GM12864 (cell line): ENCODE results near the gene CPSF2.
A peak's percentile ranks its signal among the peaks of the same experiment; 100 is the strongest.

Experiments
- DNase-seq: peaks from one replicate; pipeline ENCODE4 v3.0.0-alpha.2; 2011; ENCODE audit warnings: low read depth
- H3K4me3 ChIP-seq: 2 replicates; pipeline ENCODE4 v1.5.1; 2011; ENCODE audit warnings: mild to moderate bottlenecking, low read depth, low read length, control low read depth
- TF ChIP-seq, protein P1 (sequence below): IDR thresholded peaks from 2 replicates; pipeline ENCODE4 v1.5.1; 2011; ENCODE audit warnings: low read depth, mild to moderate bottlenecking, moderate library complexity, low read length, control low read depth, inconsistent platforms; ENCODE audit errors: missing control alignments

CPSF2 gene

DNA sequence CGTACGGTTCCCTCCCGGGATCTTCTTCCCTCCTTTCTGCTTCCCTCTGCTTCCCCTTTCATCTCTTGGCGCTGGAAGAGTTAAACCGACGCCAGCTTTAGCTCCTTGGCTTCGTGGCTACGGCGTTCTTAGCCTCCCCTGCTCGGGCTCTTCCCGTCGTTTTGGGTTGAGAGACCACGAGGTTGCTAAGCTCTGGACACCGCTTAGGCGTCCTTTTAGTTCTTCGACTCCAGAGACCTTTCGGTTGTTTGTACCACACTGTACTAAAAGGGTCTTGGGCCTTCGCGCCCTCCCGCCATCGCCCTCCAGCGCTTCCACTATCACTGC, 545 bp downstream of the CPSF2 start:
- no peak for DNase-seq
- TF ChIP-seq, protein P1, sequence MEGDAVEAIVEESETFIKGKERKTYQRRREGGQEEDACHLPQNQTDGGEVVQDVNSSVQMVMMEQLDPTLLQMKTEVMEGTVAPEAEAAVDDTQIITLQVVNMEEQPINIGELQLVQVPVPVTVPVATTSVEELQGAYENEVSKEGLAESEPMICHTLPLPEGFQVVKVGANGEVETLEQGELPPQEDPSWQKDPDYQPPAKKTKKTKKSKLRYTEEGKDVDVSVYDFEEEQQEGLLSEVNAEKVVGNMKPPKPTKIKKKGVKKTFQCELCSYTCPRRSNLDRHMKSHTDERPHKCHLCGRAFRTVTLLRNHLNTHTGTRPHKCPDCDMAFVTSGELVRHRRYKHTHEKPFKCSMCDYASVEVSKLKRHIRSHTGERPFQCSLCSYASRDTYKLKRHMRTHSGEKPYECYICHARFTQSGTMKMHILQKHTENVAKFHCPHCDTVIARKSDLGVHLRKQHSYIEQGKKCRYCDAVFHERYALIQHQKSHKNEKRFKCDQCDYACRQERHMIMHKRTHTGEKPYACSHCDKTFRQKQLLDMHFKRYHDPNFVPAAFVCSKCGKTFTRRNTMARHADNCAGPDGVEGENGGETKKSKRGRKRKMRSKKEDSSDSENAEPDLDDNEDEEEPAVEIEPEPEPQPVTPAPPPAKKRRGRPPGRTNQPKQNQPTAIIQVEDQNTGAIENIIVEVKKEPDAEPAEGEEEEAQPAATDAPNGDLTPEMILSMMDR: no peak
- H3K4me3 ChIP-seq: peak overlapping the region; percentile 95

GRCh38 chr14:92122761-92123160, 992 bp downstream of the CPSF2 start:
- H3K4me3 ChIP-seq: peak overlapping the region; percentile 95
- DNase-seq: no peak
- TF ChIP-seq, protein P1: no peak

- DNase-seq: no peak
- TF ChIP-seq, protein P1: no peak
- no peak overlapping the region for H3K4me3 ChIP-seq
Measured at GRCh38 chr14:92134456-92134855, 12.7 kb downstream of the CPSF2 start.

DNA sequence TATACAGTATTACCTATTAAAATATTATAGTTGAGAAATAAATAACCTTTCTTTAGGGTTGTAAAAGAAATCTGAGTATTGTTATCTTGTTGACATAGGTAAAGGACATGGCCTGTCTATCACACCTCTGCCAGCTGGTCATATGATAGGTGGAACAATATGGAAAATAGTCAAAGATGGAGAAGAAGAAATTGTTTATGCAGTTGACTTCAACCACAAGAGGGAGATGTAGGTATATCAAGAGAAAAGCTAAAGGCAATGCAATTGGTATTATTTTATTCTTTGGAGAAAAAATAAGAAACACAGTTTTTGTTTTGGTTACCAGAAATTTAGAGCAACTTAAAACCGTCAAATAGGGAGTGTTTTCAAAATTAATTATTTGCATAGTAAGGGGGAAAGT, 13.5 kb downstream of the CPSF2 start:
- DNase-seq: no peak
- no peak overlapping the region for H3K4me3 ChIP-seq
- TF ChIP-seq, protein P1: peak; percentile 25

DNA sequence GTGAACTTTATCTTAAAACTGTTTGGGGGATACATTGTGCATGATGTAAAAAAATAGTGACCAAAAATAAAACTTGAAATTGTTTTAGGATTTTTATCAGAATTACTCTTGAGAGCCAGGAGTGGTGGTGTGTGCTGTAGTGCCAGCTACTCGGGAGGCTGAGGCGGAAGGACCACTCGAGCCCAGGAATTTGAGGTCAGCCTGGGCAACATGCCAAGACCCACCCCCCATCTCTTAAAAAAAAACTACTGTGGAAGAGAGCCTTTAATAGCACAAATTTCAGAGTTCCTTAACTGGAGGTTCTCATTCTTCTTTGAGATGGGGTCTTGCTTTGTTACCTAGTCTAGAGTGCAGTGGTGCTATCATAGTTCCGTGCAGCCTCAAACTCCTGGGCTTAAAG, 21.5 kb downstream of the CPSF2 start:
- no peak for DNase-seq
- TF ChIP-seq, protein P1: no peak
- H3K4me3 ChIP-seq: no peak overlapping the region

GRCh38 chr14:92143962-92144361, 22.2 kb downstream of the CPSF2 start:
- H3K4me3 ChIP-seq: no peak overlapping the region
- no peak for DNase-seq
- TF ChIP-seq, protein P1: no peak

GRCh38 chr14:92144708-92145107, 22.9 kb downstream of the CPSF2 start:
- TF ChIP-seq, protein P1: no peak
- H3K4me3 ChIP-seq: no peak overlapping the region
- no peak for DNase-seq
